HepG2 (cell line): ENCODE results near the gene FAM118B. TPM values are rescaled to one million over a fixed set of nuclear protein-coding genes. Genes with fewer than 3 reads are reported as not detected.

Source experiments
- ATF7-NPFF ChIP-seq: sonication (generic); formaldehyde crosslinking; IDR thresholded peaks from 2 replicates; pipeline ENCODE4 v1.8.1; 2023; ENCODE audit warnings: mild to moderate bottlenecking, low read depth, missing genetic modification reagents, moderate library complexity
- CEBPB ChIP-seq: IDR thresholded peaks from 2 replicates; pipeline ENCODE4 v1.6.1; 2011; ENCODE audit warnings: low read depth, low read length, improper control_type of control experiment, borderline replicate concordance
- FIP1L1 ChIP-seq: fragments of 200-400 bp; formaldehyde crosslinking; IDR thresholded peaks from 2 replicates; pipeline ENCODE4 v1.6.1; 2018; ENCODE audit warnings: low read depth, mild to moderate bottlenecking, low read length, moderate library complexity, borderline replicate concordance; ENCODE audit not compliant: insufficient read depth
- MAFG ChIP-seq: sonication (generic); formaldehyde crosslinking; IDR thresholded peaks from 2 replicates; pipeline ENCODE4 v1.5.1; 2020; ENCODE audit warnings: mild to moderate bottlenecking, missing genetic modification reagents
- SMARCC2 ChIP-seq: fragments of 450-650 bp; IDR thresholded peaks from 2 replicates; pipeline ENCODE4 v1.6.1; 2017; ENCODE audit warnings: antibody characterized with exemption, mild to moderate bottlenecking
- STAG1 ChIP-seq: sonication (generic); formaldehyde crosslinking; IDR thresholded peaks from 2 replicates; pipeline ENCODE4 v1.4.0; 2020; ENCODE audit warnings: missing genetic modification reagents
- TOE1 ChIP-seq: sonication (generic); formaldehyde crosslinking; IDR thresholded peaks from 2 replicates; pipeline ENCODE4 v1.4.0; 2020; ENCODE audit warnings: mild to moderate bottlenecking, missing genetic modification reagents
- TRIM24 ChIP-seq: sonication (generic); formaldehyde crosslinking; IDR thresholded peaks from 2 replicates; pipeline ENCODE4 v1.8.0; 2022; ENCODE audit warnings: mild to moderate bottlenecking, missing genetic modification reagents
- ZNF3 ChIP-seq: IDR thresholded peaks from 2 replicates; pipeline ENCODE4 v1.7.0; 2017; ENCODE audit warnings: inconsistent platforms
- ZNF720 ChIP-seq: sonication (generic); formaldehyde crosslinking; IDR thresholded peaks from 2 replicates; pipeline ENCODE4 v1.4.0; 2020; ENCODE audit warnings: missing genetic modification reagents
- ZNF775 ChIP-seq: sonication (generic); formaldehyde crosslinking; IDR thresholded peaks from 2 replicates; pipeline ENCODE4 v1.4.0; 2020; ENCODE audit warnings: missing genetic modification reagents, mild to moderate bottlenecking, moderate library complexity, borderline replicate concordance
- polyA plus RNA-seq, 8 experiments: library from polyadenylated mRNA; depleted of rRNA in 3 of 8; stranded (reverse) in 7 of 8; unstranded in 1 of 8; fragments of >200 nt; fragmentation: Illumina TruSeq in 4 of 8; extraction: Trizol in 4 of 8; gene quantifications; 2 replicates each; pipeline versions ENCODE4 v1.2.1 to v1.2.3, GENCODE V29; 2011 to 2016; ENCODE audit warnings: low read depth in 4 of 8, missing spikeins in 1 of 8, mixed read lengths in 1 of 8; ENCODE audit not compliant: insufficient read depth in 1 of 8
- total RNA-seq, 5 experiments: library from RNA; depleted of rRNA; stranded (reverse); fragments of >200 nt; fragmentation: Illumina TruSeq; extraction: Trizol; gene quantifications; 2 replicates each; pipeline ENCODE4 v1.2.3, GENCODE V29; 2016; ENCODE audit warnings: low read depth in 1 of 5
- TF ChIP-seq, protein P1 (sequence below), 2 experiments: fragments of 450-650 bp in 1 of 2; sonication (generic) in 1 of 2; formaldehyde crosslinking in 1 of 2; IDR thresholded peaks; 2 replicates each; pipeline versions ENCODE4 v1.6.1 to v1.8.0; 2016 to 2022; ENCODE audit warnings: antibody characterized with exemption in 1 of 2, mild to moderate bottlenecking in 1 of 2, missing genetic modification reagents in 1 of 2
- TF ChIP-seq, protein P2 (sequence below): sonication (generic); formaldehyde crosslinking; IDR thresholded peaks from 2 replicates; pipeline ENCODE4 v1.4.0; 2020; ENCODE audit warnings: missing genetic modification reagents

FAM118B gene
- total and polyA plus RNA-seq, 2 of the 13 experiments (the other 11 are each of a cell fraction or from before 2014, with no cell fraction given): 10.2 to 25.7 TPM

DNA sequence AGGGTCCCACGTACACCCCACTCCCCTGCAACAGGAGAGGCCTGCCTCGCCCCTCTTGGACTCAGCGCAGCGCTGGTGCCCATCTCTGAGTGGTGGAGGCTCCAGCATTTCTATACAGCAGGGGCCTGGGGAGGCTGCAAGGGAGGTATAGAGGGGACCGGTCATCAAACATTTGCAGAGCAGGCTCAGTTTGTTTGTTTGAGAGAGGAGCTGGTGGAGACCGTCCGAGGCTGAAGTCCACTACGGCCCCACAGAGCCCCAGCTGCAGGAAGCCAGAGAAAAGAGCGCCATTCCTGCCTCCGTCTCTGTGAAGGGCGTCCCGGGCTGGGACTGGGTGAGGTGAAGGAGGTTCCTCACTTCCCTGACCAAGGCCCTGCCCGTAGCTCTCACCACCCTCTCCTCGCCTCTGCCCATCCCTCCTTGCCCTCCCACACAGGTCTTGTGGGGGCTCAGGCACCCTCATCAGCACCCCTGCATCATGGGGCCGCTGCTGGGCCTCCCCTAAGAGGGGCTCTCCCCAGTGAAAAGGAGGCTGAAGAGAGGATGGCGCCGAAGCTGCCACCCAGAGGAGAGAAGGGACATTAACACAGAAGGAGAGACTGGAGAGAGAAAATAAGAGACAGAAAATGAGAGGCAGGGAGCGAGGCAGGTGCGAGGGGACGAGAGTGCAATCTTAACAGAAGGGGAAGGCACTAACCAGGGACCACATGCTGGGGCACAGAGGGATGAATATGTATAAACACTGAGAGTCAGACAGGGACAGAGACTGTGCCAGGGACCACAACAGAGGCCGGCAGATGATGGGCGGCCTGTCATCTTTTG, 24.7 kb upstream of the FAM118B start (continued):
- TF ChIP-seq, protein P1, sequence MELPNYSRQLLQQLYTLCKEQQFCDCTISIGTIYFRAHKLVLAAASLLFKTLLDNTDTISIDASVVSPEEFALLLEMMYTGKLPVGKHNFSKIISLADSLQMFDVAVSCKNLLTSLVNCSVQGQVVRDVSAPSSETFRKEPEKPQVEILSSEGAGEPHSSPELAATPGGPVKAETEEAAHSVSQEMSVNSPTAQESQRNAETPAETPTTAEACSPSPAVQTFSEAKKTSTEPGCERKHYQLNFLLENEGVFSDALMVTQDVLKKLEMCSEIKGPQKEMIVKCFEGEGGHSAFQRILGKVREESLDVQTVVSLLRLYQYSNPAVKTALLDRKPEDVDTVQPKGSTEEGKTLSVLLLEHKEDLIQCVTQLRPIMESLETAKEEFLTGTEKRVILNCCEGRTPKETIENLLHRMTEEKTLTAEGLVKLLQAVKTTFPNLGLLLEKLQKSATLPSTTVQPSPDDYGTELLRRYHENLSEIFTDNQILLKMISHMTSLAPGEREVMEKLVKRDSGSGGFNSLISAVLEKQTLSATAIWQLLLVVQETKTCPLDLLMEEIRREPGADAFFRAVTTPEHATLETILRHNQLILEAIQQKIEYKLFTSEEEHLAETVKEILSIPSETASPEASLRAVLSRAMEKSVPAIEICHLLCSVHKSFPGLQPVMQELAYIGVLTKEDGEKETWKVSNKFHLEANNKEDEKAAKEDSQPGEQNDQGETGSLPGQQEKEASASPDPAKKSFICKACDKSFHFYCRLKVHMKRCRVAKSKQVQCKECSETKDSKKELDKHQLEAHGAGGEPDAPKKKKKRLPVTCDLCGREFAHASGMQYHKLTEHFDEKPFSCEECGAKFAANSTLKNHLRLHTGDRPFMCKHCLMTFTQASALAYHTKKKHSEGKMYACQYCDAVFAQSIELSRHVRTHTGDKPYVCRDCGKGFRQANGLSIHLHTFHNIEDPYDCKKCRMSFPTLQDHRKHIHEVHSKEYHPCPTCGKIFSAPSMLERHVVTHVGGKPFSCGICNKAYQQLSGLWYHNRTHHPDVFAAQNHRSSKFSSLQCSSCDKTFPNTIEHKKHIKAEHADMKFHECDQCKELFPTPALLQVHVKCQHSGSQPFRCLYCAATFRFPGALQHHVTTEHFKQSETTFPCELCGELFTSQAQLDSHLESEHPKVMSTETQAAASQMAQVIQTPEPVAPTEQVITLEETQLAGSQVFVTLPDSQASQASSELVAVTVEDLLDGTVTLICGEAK (IDR thresholded peaks at IDR 0.05): no peak
- TF ChIP-seq, protein P1 (CRISPR knock-in tag; IDR thresholded peaks at IDR 0.05): no peak
- TF ChIP-seq ZNF775 (CRISPR knock-in tag): no peak
- no peak for TF ChIP-seq CEBPB
- TF ChIP-seq ZNF720 (CRISPR knock-in tag): no peak
- TF ChIP-seq MAFG: no peak
- TF ChIP-seq FIP1L1: no peak
- no peak for TF ChIP-seq TRIM24 (CRISPR knock-in tag)
- peak; percentile 58 for TF ChIP-seq STAG1 (CRISPR knock-in tag)
- TF ChIP-seq SMARCC2: no peak
- no peak for TF ChIP-seq ZNF3 (CRISPR knock-in tag)
- no peak for TF ChIP-seq ATF7-NPFF (CRISPR knock-in tag)
- TF ChIP-seq TOE1 (CRISPR knock-in tag): no peak
- TF ChIP-seq, protein P2, sequence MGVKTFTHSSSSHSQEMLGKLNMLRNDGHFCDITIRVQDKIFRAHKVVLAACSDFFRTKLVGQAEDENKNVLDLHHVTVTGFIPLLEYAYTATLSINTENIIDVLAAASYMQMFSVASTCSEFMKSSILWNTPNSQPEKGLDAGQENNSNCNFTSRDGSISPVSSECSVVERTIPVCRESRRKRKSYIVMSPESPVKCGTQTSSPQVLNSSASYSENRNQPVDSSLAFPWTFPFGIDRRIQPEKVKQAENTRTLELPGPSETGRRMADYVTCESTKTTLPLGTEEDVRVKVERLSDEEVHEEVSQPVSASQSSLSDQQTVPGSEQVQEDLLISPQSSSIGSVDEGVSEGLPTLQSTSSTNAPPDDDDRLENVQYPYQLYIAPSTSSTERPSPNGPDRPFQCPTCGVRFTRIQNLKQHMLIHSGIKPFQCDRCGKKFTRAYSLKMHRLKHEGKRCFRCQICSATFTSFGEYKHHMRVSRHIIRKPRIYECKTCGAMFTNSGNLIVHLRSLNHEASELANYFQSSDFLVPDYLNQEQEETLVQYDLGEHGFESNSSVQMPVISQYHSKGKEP (CRISPR knock-in tag): peak; percentile 54; the same call in 1 of the 2 replicates
